NCI-H226 (cell line): ENCODE results near the gene C4BPB.

ENCODE experiments used
- DNase-seq: peaks from one replicate; pipeline ENCODE4 v3.0.0-alpha.2; 2015

C4BPB gene

DNA sequence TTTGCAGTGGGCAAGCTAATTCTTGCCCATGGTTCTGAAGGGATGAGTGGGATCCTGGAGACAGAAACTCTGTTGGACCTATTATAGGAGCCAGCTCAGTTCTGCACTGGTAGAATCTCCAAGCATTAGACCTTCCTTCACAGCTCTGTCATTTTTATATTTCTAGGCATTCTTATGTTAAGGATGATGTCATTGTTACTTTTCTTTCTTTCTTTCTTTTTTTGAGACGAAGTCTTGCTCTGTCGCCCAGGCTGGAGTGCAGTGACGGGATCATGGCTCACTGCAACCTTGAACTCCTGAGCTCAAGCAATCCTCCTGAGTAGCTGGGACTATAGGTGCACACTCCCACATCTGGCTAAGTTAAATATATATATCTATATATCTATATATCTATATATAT lies 28.1 kb upstream of the C4BPB start:
- DNase-seq: no peak

DNA sequence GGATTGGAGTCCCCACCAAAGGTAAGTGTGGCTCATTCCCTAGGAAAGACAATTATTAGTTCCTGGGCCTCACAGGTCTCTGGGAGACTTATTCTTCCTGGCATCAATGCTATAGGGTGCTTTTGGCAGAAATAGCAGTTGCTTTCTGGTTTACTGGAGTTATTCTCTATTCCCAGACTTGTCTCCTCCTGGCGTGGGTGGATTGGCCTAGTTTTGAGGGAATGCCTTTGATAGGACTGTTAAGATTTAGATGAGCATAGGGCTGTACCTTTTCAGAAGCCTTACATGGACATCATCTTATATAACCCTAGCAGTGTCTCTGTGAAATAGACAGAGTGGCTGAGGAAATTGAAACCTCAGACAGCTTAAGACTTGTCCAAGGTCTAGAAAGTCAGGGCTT lies 26.6 kb upstream of the C4BPB start:
- DNase-seq: no peak

DNA sequence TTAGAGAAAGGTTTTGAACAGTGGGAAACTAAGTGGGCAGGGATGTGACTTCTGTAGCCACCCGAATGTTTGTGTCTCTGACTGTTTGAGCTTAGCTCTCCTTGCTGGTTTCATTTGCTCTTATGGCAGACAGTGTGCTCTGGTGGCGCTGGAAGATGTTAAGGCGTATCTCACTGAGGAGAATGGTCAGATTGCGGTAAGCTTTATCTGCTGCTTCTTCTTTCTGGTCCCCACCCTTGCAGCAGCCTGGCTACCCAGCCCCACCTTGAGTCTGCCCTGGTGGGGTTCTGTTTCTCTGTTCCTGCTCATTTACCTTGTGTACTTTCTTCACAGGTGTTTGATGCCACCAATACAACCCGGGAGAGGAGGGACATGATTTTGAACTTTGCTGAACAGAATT lies 25.6 kb upstream of the C4BPB start:
- DNase-seq: no peak

DNA sequence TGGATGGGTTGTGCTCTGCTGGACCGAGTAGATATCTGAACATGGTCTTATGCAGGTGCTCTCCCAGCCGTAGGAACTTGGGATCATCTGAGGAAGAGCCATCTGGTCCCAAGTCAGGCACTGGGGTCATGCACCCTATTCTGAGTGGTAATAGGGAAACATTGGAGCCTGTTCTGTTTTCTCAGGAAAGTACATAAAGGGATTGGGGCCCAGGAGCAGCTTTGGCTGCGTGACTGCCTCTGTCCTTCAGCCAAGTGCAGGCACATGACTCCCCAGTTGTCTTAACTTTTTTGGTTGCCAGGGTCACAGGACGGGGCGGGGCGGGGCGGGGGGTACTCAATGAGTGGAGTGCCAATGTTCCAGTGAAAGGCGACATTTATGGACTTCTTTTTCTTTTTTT lies 24.1 kb upstream of the C4BPB start:
- DNase-seq: no peak

DNA sequence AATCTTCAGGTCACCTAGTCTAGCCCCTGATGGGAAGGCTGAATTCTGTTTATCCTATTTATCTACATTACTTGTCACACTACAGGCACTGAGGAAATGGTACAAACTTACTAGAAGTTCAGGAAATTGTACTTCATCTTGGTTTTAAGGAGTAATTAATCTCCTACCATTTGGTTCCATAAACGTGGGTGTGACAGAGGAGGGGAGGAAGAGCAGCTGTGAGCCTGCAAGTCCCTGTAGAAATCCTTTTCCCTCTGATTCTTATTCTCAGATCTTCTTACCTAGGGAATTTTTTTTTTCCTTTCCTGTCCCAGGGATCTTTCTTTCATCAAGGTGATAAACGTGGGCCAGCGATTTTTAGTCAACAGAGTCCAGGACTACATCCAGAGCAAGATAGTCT lies 21.5 kb upstream of the C4BPB start:
- no peak for DNase-seq

DNA sequence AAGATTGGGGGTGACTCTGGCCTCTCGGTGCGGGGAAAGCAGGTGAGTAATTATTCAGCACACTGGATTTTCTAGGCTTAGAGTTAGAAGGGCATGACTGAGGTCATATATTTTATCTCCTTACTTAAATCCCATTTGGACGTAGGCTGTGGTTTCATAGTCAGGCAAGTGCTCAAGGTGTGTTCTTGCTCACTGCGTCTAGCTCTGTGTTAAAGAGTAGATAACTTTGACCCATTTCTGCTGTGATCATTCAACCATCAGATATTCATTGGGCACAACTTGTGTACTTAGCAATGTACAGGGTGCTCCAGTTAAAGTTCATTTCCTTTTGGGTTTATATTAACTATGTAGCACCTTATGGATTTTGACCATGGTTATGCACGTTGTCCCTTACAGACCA lies 21.0 kb upstream of the C4BPB start:
- DNase-seq: no peak

DNA sequence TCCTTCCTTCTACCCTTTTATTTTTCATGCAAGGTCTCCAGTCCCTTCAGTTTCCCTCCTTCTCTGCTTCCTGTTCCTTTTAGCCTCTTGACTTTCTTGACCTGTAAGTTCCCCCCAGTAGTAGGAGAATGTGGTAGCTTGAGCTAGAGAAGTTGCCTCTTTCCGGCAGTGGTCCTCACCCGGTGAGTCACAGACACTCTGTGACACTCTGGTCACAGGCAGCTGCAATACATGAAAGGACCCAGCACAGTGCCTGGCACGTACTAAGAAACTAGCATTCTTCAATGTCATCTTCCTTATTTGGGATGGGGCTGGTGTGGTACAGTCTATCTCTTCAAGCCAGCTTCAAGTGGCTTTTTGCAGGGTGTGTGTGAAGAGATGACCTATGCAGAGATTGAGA lies 19.6 kb upstream of the C4BPB start:
- no peak for DNase-seq

DNA sequence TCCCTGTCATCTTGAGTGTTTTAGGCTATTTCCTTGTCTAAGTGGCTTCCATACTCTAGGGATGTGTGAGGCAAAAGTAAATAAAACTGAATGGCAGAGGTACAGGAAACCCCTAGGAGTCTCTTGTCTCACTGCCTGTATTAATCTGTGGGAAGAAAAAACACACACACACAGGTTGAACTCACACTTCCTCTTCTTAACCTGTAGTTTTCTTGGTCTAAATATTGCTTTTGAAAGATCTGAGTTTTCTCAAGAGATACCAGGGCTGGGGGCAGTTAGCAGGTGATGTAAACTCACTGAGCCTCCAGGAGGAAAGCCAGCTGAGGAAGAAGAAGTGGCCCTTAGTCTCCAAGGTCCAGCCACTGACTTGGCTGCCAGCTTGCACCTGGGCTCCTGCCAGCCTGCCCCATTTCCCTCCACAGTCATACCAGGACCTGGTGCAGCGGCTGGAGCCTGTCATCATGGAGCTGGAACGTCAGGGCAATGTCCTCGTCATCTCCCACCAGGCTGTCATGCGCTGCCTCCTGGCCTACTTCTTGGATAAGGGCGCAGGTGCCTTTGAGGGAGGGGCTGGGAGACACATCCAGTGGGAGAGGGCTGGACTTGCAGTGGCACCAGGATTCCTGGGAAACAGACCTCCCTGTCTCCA lies 18.7 kb upstream of the C4BPB start:
- DNase-seq: no peak

DNA sequence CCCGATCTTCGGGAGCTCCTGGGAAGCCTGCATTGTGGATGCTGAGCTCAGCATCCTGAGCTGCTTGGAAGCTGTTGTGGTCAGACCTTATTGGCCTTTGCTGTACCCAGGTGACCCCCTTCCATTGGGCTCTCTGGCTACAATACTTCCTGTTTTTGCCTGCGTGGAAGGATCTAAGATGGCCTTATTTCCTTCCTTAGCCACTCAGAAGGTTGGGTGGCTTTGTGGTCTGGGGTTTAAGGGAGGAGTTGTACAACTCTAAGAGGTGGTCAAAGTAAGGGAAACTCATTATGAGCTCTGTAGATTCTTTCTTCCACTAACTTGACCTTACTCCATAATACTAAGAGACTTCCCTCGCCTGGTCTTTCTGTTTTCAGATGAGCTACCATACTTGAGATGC lies 17.8 kb upstream of the C4BPB start:
- DNase-seq: no peak

DNA sequence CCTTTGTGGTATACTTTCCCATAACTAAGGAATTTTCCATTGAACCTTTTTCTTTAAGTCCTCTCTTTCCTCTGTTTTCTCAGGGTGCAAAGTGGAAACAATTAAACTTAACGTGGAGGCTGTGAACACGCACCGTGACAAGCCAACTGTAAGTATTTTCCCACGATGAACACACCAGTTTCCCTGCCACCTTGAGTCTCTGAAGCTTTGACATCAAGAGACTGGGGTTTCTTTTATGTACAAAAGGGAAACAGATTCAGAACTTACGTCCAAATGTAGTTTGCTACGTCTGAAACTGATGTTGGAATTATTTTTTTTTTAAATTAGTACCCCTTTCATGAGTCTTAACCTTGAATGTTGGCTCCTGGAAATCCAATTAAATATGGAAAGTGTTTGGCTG lies 17.2 kb upstream of the C4BPB start:
- no peak for DNase-seq

DNA sequence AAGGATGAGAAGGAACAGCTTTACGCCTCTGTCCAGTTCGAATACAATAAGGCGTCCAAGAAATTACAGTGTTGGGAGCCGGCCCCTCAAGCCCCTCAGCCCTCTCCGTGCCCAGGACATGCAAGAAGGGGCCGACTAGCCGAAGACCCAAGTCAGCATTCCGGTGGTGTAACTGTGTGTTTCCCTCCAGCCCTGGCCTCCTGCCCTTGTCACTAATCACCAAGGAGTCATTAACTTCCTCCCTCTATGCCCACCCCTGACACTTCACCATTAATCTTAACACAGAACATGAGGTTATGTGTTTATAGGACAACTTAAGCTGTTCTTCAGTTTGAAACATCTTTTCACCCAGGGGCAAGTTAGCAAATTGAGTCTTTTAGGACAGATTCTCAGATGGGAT lies 16.4 kb upstream of the C4BPB start:
- no peak for DNase-seq

DNA sequence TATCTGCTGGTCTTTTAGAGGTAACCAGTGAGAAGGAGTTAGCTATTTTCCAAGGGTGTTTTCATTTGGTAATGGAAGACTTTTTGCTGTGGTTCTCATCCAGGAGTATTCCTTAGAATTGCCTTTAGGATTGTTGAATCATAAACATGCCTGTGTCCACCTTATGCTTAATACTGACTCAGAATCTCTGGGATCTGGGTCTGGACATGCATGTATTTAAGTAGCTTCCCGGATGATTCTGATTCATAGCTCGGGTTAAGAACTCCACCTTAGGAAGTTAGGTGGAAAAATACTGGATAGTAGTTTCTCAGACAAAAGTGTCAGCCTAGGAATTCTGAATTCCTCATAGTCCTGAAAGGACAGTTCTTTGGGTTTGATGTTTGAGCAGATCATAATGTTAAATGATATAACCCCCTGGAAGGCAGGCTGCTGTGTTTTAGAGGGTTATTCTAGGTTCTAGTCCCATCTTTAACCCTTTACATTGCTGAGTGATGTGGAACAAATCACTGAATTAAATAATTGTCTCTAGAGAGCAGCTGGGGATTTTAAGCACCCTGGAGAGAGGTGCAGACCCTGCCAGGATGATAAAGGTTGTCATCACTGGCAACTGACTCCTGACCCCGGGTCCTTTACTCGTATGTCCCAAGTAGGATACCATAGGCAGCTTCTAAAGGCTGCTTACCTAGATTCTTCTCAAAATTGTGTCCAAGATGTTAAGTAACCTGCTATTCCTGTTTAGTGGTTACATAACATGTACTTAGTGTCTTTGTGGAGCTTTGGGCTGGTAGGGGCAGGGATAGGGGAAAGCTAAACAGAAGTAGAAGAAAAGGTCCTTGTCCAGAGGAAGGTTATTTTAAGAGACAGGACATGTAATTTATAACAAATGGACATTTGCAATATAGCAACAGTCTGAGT lies 14.5 kb upstream of the C4BPB start:
- DNase-seq: peak; percentile 74

DNA sequence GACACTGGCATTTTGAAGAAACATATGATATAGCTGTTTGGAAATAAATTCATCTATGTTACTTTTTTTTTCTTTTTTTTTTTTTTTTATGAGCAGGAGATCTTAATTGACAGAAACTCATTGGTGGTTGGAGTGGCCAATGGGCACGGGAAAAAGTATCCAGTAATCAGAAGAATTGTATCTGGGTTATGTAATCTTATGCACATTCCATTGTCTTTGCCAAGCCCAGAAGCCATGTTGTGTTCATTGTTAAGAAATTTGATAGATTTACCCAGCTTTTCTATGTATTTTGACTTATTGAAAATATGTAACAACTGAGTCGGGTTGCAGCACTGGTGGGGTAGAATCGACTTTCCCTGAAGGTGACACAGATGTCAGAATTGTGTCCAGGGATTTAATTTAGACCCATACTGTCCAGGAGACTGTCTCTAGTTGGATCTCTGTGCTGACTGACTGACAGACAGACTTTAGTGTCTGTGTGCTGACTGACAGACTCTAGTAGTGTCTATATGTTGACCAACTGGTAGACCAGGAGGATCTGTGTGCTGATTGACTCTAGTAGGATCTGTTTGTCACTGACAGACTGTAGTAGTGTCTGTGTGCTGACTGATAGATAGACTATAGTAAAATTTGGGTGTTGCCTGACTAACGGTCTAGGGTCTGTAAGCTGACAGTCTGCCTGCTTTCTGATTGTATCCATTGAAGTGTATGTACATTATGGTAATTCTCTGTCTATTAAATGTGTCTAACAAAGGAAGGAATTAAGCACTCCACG lies 12.3 kb upstream of the C4BPB start:
- DNase-seq: no peak

DNA sequence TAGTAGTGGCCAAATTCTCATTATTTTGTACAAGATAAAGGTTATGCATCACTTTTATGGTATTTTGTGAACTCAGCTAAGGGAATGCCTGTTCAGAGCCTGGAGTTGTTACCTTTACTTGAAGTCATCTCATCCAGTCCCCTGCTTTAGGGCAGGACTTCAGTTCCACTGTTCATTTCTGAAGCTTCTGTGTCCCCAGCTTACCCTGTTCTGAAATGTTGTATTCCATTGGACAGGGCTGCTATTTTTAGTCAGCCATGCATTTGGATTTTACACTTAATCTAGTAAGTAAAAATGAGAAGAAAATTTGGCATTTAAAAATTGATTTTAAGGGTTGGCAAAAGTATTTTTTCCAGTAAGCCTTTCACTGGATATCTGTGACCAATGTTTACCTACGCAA lies 11.6 kb upstream of the C4BPB start:
- no peak for DNase-seq

DNA sequence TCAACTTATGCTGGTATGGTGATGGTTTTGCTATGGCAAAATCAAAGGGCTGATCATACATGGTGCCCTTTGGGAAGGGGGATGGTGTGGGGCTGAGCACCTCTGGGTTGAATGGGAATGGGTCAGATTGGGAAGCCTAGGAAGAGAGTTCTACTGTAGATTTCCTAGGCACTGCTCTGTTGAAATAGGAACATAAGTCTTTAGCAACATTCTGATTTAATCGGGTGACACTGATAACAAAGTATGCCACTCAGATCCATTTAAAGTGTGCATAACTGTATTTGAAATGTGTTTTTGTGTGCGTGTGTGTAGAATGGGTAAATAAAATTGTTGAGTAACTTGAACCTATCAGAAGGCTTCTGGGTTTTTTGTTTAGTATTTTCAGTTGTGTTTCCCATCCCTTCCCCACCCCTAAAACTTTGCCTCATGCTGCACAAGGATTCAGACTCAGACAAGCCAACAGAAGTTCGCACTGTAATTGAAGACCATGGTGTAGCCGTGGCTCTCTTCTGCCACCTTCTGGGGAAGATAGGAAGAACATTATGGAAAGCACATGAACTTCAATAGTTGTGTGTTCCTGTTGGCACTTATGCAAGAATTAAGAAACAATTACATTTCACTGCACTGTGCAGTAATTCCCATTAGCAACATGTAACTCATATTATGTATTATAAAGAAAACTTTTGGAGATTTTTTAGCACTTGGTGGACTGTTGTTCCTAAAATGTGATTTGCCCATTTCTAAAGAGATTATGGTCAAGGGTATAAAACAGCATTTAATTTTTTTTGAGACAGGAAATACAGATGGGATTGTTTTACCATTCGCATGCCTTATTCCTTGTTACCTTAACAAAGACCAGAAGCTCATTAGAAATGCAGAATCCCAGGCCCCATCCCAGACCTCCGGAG lies 10.9 kb upstream of the C4BPB start:
- DNase-seq: peak; percentile 64

DNA sequence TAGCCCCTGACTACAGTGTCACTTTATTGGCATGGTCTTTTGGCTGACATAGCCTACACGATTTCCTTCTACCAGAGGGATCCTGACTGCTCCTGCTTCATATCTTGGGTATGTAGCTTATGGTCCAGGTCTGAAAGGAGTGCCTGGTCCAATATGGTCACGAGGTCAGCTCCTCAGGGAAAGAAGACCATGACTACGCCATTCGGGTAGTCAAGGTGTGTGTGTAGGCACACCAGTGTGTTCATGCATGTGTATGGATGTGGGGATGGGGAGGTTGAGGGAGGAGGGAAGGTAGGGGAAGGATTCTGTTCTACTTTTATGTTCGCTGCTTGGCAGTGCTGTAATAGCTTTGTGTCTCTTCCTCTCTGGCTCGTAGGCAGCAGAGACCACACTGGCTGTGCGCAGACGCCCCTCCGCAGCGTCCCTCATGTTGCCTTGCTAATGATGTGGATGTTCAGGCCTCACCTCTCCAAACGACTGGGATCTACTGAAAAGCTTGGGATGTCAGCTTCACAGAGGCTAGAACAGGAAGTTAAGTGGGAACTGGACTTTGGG lies 10.0 kb upstream of the C4BPB start:
- no peak for DNase-seq

DNA sequence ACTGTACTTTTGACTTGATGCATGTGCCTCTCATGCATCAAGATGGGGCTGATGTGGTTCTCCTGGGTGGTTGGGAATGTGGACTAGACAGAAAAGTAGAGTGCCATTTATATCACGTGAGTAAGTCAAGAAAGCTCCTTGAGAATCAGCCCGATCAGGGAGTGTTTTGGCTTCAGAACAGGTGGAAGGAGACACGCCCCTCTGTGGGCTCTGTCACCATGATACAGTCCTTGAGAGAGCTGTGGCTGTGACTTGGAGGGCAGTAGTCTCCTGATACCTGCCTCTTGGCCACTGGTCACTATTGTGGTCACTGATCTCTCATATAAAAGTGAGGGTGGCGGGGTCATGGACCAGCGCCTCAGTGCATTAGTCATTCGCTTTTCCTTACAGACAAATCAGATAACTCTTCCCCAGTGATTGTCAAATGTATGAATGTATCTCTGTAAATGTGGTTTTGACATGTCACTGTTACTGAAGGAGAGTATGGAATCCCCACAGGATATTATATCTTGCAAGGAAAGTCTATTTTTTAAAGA lies 8.9 kb upstream of the C4BPB start:
- DNase-seq: no peak

DNA sequence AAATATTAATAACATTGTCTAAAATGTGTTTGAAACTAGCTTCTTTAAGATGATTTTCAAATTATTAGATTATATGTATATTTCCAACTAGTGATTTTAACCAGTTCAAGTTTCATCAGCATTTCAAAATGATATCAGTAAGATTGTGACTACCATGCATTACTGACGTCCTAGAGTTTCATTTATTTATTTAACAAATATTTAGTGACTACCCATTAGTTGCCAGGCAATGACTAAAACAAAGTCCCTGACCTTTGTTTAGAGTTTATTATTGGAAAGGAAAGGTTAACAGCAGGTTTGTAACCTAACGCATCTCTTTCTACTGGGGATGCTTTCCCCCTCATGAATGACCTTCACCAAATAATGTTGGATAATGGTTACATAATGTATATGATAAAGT lies 7.6 kb upstream of the C4BPB start:
- no peak for DNase-seq

DNA sequence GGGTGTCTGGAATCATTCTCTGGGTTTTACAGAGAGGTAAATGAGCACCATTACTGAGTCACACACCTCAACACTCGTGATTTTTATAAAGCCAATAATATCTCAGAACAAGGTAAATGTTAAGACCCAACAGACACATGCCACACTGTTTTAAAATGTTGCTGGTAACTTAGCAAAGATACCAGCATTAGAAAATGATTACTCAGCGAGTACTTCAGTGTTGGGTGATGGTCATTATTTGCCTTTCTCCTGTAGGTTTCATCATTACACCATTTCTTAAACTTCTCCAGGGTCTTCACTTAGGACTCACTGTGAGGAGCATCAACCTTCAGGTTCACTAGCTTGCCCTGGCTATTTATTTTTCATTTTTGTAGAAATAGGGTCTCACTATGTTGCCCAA lies 6.9 kb upstream of the C4BPB start:
- DNase-seq: no peak

DNA sequence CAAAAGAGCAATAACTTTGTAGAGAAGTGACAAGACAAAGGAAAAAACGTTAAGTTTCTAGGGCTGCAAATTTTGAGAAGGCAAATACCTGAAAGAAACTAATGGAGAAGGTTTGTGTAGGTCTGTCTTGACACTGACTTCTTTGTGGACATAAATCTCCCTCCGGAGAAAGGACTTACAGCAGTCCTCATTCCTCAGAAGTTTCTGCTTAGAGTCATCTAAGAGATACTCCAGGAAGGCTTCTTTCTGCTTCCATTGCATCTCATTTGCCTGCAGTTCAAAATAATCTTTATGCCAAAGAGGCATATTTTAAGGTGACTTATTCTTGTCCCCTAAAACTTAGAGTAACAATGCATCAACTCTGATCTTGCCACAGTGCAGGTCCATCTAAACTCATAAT lies 4.4 kb upstream of the C4BPB start:
- DNase-seq: peak; percentile 30

DNA sequence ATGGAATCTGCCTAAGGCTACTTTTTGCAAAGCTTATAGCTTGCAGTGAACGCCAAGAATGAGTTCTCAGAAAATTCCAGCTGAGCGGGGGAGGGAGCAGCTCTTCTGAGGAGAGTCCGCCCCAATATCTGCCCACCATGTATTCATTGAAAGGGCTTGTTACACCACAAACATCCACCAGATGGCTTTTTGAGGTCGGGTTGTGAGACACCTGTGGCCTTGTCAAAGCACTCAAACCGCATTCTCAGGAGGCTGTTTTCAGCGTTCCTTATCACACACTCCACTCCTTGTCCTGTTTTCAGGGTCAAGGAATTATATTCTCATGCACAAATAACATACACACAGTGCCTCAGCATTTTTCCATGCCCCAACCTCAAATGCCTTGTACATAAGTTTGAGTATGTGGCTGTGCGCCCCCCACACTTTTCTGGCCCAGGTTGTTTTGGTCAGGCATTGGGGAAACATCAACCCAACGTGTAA lies 3.9 kb upstream of the C4BPB start:
- peak; percentile 90 for DNase-seq

DNA sequence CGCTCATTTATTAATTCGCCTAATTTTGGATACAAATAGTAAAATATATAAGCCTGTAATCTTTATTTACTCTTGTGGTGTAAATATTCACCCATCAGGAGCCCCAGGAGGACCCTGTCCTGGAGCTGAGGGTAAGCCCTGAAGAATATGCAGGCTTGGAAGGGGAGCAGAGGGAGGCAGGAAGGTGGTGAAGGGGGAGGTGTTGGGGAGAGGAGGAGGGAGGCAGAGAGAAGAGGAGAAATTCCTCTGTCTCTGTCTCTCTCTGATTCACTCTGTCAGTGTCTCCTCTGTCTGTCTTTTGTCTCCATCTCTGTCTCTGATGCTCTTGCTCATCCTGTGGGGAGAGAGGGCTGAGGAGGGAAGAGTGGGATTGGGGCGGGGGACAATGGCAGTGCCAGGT lies 2.8 kb upstream of the C4BPB start:
- no peak for DNase-seq
